Gastroesophageal sphincter (tissue), 3 donors: ENCODE results near the gene ORM2.
"Not testable (repeated sequence)": the region's sequence is repeated elsewhere in the genome, so short reads cannot be mapped to it uniquely, and the experiment has no call there.

ENCODE experiments used
- CTCF ChIP-seq, 4 experiments: fragments of 200-600 bp in 2 of 4; fragments of 450-650 bp in 2 of 4; sonication (generic) in 1 of 4; IDR thresholded peaks; one replicate each; pipeline ENCODE4 v1.5.1; 2017 to 2019; ENCODE audit warnings: antibody characterized with exemption in 4 of 4, mild to moderate bottlenecking in 2 of 4, moderate library complexity in 2 of 4
- EP300 ChIP-seq: sonication (generic); formaldehyde crosslinking; IDR thresholded peaks from one replicate; pipeline ENCODE4 v1.6.1; 2017; ENCODE audit warnings: antibody characterized with exemption, mild to moderate bottlenecking
- POLR2A ChIP-seq, 2 donors: fragments of 450-650 bp; IDR thresholded peaks; one replicate each; pipeline ENCODE4 v1.6.1; 2017; ENCODE audit warnings: antibody characterized with exemption in 2 of 2, mild to moderate bottlenecking in 2 of 2, moderate library complexity in 1 of 2
- POLR2AphosphoS5 ChIP-seq: sonication (generic); formaldehyde crosslinking; IDR thresholded peaks from one replicate; pipeline ENCODE4 v1.6.1; 2017; ENCODE audit warnings: antibody characterized with exemption

GRCh38 chr9:114322831-114323531 lies 6.7 kb upstream of the ORM2 start, which contains the start of gene ORM1:
- not testable (repeated sequence) for TF ChIP-seq POLR2AphosphoS5; CTCF (IDR thresholded peaks at IDR 0.05); POLR2A (IDR thresholded peaks at IDR 0.05); EP300
